Measurements from ENCODE around the gene OCA2.
"Not testable (repeated sequence)": the region's sequence is repeated elsewhere in the genome, so short reads cannot be mapped to it uniquely, and the experiment has no call there.

Gene OCA2

GRCh38 chr15:27770769-27771554 is 328.2 kb downstream of the OCA2 start:
- DNase-seq (ENCODE audit: low spot score), result no peak

GRCh38 chr15:27770086-27770607 is 329.0 kb downstream of the OCA2 start:
- no peak for DNase-seq (ENCODE audit: low spot score)

GRCh38 chr15:27769652-27770051 is 329.5 kb downstream of the OCA2 start:
- no peak for DNase-seq (ENCODE audit: low spot score)

GRCh38 chr15:27768732-27769475 is 330.2 kb downstream of the OCA2 start:
- DNase-seq (ENCODE audit: low spot score), result no peak

GRCh38 chr15:27767918-27768640 is 331.0 kb downstream of the OCA2 start:
- no peak for DNase-seq (ENCODE audit: low spot score)

GRCh38 chr15:27767430-27767829 is 331.7 kb downstream of the OCA2 start:
- DNase-seq (ENCODE audit: low spot score), result not testable (repeated sequence)

GRCh38 chr15:27764339-27764738 is 334.8 kb downstream of the OCA2 start:
- DNase-seq (ENCODE audit: low spot score), result no peak

- no peak for DNase-seq (ENCODE audit: low spot score)
These were observed 335.6 kb downstream of the OCA2 start for GRCh38 chr15:27763514-27763913.

- DNase-seq (ENCODE audit: low spot score), result no peak
These were observed 336.6 kb downstream of the OCA2 start for GRCh38 chr15:27762471-27762870.

GRCh38 chr15:27757052-27757451 is 342.1 kb downstream of the OCA2 start:
- DNase-seq (ENCODE audit: low spot score), result no peak

GRCh38 chr15:27752691-27753090 is 346.4 kb downstream of the OCA2 start:
- DNase-seq (ENCODE audit: low spot score), result no peak

- no peak for DNase-seq (ENCODE audit: low spot score)
These were observed 351.1 kb downstream of the OCA2 start for GRCh38 chr15:27747997-27748396.

GRCh38 chr15:27746401-27746955 is 352.6 kb downstream of the OCA2 start:
- no peak for DNase-seq (ENCODE audit: low spot score)

- no peak for DNase-seq (ENCODE audit: low spot score)
These were observed 354.5 kb downstream of the OCA2 start for GRCh38 chr15:27744641-27745040.

GRCh38 chr15:27743638-27744037 is 355.5 kb downstream of the OCA2 start:
- DNase-seq (ENCODE audit: low spot score), result no peak

GRCh38 chr15:27742751-27743477 is 356.2 kb downstream of the OCA2 start:
- peak; percentile 71 for DNase-seq (ENCODE audit: low spot score)

- no peak for DNase-seq (ENCODE audit: low spot score)
These were observed 357.8 kb downstream of the OCA2 start for GRCh38 chr15:27741226-27741860.

GRCh38 chr15:27734785-27735495 is 364.2 kb downstream of the OCA2 start:
- no peak for DNase-seq (ENCODE audit: low spot score)

- no peak for DNase-seq (ENCODE audit: low spot score)
These were observed 367.3 kb downstream of the OCA2 start for GRCh38 chr15:27731776-27732175.

GRCh38 chr15:27730868-27731267 is 368.2 kb downstream of the OCA2 start:
- DNase-seq (ENCODE audit: low spot score), result no peak
